Sciatic nerve (tissue), 2 donors: Measurements from ENCODE around the gene ARMC9. TPM values are rescaled to one million over a fixed set of nuclear protein-coding genes. Genes with fewer than 3 reads are reported as not detected.
A peak's percentile ranks its signal among the peaks of the same experiment; 100 is the strongest.

Experiments
- ATAC-seq: fragments of 200-7000 bp; cut with Tn5 transposase; one replicate; pipeline ENCODE4 v1.9.1; 2020; ENCODE audit warnings: mild to moderate bottlenecking, moderate library complexity
- DNase-seq: peaks from one replicate; pipeline ENCODE4 v3.0.0-alpha.2; 2020; ENCODE audit warnings: low spot score
- intact Hi-C: fragments of 100-400 bp; cut with DNase I; formaldehyde crosslinking; loops from one replicate; pipeline ENCODE4 v1.14.2; 2022
- total RNA-seq: library from RNA; stranded (reverse); fragmentation: NEBNext Ultra II Directional; extraction: Animal tissue kit (Norgen Biotek cat#: 25700); gene quantifications from one replicate; pipeline ENCODE4 v1.2.1, GENCODE V29; 2021
- donor health status: DM: no; HTN: no; CAD: no.
- donor health status: DM: no; HTN: no; CAD: no.

The ARMC9 gene
- total RNA-seq, 1 donor from 2014 or later: 15.4 TPM

DNA sequence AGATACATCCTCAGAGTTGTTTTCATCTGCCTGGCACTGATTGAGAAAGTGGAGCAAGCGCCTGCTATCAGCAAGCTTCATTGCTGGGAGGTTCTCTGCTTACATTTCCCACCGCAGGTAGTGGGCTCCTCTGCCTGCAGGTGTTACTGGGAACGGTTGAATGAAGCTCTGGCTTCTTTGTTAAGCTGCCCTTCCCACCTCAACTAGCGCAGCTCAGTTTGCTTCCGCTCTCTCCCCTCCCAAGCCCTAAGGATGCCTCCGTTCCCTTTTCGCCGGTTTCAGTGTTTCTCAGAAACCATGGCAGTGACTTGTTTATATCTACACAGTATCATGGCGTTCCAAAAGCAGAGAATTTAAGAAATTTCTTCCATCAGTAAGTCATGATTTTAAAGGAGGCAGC is 124.9 kb downstream of the ARMC9 start:
- ATAC-seq (peak; percentile 41), DNase-seq (no peak)
- intact Hi-C loops: no loop called here

DNA sequence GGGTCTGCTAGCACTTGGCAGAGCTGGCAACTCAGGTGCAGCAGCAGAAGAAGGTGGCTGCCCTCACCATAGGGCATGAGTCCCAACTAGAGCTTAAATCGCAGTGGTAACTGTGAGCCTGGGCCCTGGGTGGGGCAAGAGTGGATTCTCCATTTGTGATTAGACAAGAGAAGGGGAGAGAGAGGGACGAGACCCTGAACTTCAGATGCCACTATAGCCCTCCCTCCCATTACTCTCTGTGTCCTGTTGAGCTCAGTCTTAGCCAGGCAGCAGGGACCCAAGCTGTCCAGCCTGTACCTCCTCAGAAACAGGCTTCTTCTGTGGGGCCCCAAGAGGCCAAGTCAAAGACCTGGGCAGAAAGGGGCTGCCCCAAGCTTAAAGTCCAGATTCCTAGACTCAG is 127.4 kb downstream of the ARMC9 start:
- DNase-seq (no peak), ATAC-seq (no peak)

DNA sequence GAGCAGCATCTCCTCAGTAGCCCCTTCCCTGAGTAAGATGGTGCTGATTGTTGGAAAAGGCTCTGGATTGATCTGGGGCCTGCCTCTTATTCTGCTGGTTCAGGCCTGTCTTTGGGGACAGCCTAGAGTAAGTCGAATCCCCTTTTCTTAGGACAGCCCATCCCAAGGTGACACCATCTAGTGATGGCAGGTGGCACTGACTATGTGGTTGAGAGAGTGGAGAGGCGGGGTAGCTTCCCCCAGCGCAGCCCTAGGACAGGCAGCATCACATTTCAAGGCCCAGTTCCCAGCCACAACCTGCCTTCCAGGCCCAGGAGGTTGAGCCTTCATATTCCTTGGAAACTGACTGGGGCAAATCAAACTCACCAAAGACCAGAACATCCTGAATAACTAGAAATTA is 128.0 kb downstream of the ARMC9 start:
- intact Hi-C loops: no loop called here
- ATAC-seq (no peak), DNase-seq (no peak)

More for the DNA sequence above, 127.4 kb downstream of the ARMC9 start:
- intact Hi-C loops: no loop called here

DNA sequence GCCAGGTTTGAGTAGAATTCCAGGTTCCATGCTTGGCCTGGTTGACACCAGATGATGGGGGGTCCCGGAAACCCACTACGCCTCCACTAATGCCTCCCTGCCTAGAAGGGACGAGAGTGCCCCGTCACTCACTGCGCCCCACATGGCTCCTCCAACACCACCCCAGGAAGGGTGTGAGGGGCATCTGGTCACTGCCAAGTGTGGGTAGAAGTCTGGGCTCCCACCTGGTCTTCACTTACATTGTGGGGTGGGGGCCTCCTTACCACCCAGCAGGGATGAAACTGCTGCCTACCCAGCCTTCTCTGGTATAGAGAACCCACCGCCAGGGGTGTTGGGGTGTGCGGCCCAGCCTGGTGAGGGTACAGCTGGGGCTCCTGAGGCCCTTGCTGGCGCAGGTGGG is 131.9 kb downstream of the ARMC9 start:
- no peak for ATAC-seq
- DNase-seq: peak; percentile 42
- intact Hi-C loops: no loop called here

DNA sequence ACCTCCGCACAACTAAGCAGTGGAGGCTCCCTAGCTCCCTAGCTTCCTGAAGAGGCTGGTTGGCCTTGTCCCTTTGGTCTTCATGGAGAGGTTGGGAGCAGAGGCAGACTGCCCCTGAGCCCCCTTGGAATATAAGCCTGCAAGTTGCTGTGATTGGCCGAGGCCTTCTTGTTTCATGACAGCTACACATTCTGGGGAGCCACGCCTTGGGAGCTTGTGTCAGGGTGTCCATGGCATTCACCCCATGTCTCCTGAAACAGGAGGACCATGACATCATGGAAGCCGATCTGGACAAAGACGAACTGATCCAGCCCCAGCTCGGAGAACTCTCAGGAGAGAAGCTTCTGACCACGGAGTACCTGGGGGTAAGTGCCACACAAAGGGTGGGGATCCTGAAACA is 133.1 kb downstream of the ARMC9 start:
- intact Hi-C loops: no loop called here
- no peak for ATAC-seq
- DNase-seq: peak; percentile 47

DNA sequence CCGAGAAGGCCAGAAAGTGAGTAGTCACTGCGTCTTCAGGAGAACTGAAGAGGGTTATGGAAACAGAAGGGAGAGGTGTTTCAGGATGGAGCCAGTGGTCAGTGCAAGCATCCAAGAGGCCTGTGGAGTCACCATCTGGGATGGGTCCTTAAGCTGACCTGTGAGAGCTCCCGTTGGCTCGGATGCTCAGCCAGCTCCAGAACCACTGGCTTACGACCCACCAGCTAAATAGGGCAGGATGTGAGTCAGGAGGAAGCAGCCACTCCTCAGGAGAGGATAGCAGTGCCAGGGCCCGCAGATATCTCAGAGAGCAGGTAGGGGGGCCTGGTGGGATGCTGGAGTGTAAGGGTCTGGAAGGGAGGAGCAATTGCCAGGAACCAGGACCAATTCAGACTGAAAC is 134.0 kb downstream of the ARMC9 start:
- ATAC-seq (no peak), DNase-seq (peak; percentile 17)
- intact Hi-C loops: no loop called here

DNA sequence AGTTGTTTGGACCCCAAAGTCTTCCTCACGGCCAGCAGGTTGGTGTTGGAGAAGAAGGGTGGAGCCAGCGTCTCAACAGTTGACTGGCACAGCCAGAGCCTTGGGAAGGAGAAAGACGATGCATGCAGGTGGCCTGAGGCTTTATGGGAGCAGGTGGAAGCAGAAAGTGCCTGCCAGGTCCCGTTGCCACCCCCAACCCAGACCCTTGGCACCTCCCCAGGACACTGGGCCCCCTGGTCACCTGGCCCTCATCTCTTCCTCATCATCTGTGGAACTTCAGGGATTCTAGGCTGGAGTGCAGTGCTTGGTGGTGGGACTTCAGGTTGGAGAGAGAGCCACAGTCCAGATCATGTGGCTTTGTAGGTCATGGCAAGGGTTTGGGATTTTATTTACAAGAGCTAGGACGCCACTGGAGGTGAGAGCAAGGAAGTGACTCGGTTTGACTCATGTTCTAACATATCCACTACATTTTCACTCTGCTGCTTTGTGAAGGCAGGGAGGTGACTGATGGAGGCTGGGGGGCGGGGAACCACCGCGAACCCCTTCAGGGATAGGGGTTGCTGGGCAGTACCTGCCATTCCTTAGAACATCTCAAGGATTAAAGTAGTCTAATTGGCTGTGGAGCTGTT is 134.6 kb downstream of the ARMC9 start:
- DNase-seq (peak; percentile 31), ATAC-seq (no peak)
- intact Hi-C loops: no loop called here

DNA sequence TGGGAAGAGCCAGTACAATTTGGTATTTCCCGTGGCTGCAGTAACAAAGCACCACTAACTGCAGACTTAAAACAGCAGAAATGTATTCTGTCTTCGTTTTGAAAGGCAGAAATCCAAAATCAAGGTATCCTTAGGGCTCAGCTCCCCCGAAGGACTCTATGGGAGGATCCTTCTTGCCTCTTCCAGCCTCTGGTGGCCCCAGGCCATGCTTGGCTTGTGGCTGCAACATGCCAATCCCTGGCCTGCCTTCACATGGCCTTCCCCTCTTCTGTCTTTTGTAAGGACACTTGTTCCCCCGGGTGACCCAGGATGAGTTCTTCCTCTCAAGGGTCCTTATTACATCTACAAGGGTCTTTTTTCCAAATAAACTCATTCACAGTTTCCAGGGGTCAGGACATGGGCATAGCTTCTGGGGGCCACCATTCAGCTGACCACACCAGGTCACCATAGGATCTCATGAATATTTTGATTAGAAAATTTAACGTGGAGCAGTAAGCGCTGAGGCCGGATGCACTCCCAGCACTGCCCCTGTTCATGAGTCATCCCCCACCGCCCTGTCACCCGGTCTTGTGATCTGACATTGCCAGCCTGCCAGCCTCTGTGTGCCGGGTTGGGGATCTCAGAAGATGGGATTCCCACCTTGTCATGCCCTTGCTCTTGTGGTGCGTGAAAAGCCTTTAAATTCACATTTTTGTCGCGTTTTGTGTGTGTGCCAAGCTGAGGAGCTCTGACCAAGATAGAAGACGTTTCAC is 135.9 kb downstream of the ARMC9 start:
- ATAC-seq (no peak), DNase-seq (peak; percentile 46)
- intact Hi-C loops: no loop called here

DNA sequence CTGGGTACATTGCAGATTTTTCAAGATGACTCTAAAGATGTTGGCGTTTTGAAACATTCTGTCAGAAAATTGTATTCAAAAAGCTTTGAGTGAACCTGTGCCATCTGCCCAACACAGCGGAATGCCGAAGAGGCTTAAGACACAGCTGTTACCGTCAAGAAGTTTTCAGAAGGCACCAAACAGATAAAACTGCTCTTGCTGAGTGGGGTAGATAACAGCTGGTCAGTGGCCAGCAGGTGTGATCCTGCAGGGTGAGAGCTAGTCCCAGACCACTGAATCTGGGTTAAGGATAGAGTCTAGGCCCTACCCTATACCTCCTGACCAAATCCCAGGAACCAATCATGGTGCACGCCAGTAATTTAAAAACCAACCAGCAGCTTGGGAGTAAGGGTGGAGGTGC is 136.6 kb downstream of the ARMC9 start:
- intact Hi-C loops: no loop called here
- no peak for ATAC-seq
- DNase-seq: peak; percentile 7

DNA sequence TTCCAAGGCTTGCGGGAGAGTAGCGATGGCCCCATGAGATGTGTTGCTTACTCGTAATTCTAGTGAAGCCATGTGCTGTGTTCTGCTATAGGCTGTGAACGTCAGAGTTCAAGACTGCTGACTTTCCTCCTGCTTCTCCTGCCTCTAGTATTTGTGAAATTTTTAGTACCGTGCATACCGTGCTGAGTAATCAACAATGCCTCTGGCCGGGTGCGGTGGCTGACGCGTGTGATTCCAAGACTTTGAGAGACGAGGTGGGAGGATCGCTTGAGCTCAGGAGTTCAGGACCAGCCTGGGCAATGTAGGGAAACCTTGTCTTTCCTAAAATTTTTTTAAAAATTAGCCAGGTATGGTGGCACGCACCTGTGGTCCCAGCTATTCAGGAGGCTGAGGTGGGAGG is 137.2 kb downstream of the ARMC9 start:
- no peak for ATAC-seq
- peak; percentile 32 for DNase-seq
- intact Hi-C loops: no loop called here

DNA sequence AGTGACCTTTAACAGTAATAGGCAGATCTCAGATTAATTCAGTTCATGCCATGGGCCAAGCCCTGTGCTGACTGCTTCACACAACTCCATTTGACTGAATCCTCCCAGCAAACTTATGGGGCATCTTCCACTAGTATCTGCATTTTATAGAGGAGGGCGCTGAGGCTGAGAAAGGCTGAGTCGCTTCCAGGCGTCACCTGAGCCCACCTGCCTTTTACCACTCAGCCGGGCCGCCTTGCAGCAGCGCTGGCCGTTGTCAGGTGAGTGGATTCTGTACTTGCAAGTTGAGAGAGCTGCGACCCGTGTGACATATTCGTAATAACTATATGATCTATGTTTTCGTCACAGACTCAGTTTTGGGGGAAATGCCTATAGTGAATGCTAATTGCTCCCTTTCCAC is 137.8 kb downstream of the ARMC9 start:
- peak; percentile 32 for DNase-seq
- ATAC-seq: no peak
- intact Hi-C loops: no loop called here

DNA sequence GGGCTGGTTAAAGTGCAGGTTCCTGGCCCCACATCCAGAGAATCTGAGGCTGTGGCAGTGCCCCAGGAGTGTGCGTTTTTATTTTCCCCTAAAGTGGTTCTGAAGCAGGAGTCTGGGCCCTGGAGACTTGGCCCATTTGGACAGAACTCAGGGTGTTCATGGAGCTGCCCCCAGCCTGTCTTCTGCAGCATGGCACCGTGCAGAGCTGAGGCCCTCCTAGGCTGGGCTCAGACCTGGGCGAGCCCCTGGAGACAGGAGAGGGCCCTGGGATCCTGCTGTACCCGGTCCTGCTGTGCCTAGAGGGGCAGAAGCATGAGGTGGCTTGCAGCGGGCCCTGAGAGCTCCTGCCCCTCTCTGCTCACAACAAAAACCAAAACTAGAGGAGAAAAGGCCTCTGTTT is 138.3 kb downstream of the ARMC9 start:
- intact Hi-C loops: no loop called here
- DNase-seq (peak; percentile 26), ATAC-seq (peak; percentile 13)

DNA sequence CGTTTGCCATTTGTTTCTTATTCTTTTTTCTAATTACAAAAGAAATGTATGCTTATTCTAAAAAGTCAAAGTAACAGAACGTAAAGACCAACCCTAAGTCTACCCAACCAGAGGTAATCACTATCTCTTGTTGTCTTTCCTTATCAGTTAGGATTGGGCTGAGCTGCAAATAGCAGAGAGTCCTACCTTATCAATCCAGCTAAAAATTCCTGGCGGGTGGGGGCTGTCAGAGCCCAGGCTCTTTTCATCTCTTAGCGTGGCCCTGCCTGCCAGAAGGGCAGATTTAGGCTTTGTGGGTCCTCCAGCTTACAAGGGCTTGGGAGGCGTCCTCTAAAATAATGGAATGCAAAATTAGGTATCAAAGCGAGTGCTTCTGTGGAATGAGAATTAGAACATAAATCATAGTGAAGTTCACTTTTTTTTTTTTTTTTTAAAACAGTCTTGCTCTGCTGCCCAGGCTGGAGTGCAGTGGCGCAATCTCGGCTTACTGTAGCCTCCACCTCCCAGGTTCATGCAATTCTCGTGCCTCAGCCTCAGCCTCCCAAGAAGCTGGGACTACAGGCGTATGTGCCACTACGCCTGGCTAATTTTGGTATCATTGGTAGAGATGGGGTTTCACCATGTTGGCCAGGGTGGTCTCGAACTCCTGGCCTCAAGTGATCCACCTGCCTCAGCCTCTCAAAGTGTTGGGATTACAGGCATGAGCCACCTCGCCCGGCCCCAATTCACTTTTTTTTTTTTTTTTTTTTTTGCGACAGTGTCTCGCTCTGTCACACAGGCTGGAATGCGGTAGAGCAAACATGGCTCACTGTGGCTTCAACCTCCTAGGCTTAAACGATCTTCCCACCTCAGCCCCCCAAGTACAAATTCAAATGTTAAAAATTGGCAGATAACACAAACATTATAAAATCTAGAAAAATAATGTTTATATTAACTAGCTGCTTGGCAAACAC is 139.7 kb downstream of the ARMC9 start:
- intact Hi-C loops: no loop called here
- DNase-seq (peak; percentile 26), ATAC-seq (no peak)

DNA sequence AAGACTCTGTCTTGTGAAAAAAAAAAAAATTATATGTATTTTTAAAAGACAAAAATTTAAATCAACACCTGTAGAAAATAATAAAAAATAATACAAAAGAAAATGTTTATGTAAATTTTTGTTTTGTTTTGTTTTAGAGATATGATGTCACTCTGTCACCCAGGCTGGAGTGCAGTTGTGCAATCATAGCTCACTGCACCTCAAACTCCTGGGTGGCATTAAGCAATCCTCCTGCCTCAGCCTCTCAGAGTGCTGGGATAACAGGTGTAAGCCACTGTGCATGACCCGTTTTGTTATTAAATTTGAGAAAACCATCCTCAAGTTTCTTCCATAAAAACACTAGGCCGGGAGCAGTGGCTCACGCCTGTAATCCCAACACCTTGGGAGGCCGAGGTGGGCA is 140.9 kb downstream of the ARMC9 start:
- DNase-seq: peak; percentile 18
- ATAC-seq: no peak
- intact Hi-C loops: no loop called here

DNA sequence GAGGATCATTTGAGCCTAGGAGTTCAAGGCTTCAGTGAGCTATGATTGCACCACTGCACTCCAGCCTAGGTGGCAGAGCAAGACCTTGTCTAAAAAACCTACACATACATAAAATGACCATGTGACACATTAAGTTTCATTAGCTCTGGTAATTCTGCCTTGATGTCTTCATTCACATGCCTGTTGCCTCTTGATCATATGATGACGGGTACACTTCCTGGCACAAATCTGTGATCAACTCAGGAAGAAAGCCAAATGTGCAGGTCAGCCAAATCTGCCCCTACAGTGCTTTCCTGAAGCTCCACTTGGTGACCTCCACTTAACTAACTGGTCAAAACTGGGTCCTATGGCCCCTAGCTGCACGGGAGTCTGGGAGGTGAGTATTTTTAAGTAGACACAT is 142.7 kb downstream of the ARMC9 start:
- intact Hi-C loops: no loop called here
- ATAC-seq (no peak), DNase-seq (peak; percentile 3)

DNA sequence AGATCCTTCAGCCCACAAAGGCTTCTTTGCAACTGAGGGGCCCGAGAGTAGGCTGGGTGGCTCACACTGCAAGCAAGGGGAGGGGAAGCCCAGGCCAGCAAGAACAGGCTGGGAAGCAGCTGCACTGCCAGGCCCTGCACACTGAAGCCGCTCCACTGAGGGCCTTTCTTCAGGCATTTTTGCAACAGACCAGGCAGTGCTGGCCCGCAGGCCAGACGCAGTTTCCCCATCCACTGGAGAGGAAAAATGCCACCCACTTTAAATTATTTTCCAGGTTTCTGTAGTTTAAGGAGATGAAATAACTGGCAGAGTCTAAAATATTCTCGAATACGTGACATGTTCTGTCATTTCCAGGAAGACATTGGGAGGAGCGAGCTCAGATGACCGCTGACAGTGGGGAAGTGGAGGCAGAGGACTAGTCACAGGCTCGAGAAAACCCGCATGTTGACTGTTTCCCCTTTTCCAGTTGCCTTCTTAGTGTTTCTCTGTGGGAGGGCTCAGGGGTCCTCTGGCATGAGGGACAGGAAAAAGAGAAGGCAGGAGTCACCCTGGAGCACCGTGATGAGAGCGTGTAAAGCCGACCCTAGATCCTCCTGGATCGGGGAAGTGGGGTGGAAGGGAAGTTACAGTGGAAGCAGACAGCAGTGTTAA is 143.8 kb downstream of the ARMC9 start:
- ATAC-seq (peak; percentile 74), DNase-seq (peak; percentile 52)
- intact Hi-C loops: no loop called here

DNA sequence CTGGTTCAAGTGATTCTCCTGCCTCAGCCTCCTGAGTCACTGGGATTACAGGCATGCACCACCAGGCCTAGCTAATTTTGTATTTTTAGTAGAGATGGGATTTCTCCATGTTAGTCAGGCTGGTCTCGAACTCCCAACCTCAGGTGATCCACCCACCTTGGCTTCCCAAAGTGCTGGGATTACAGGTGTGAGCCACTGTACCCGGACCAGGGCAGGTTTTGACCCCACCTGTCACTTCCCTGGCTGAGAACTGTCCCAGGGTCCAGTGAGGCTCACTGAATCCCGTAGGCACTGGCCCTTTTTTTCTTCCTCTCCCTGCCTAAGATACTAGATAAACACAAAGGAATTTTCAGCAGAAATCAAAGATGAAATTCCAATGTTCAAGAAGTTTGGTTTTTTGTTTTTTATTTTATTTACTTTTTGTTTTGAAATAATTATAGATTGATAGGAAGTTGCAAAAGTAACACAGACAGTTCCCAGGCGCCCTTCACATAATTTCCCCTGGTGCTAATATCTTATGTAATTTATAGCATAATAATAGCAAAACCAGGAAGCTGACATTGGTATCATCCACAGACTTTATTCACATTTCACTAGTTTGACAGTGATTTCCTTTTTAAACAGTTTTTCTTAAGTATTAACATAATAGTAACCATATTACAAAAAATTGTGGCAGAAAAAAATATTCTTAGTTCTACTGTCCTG is 144.7 kb downstream of the ARMC9 start:
- no peak for ATAC-seq
- intact Hi-C loops: no loop called here
- DNase-seq: peak; percentile 21

DNA sequence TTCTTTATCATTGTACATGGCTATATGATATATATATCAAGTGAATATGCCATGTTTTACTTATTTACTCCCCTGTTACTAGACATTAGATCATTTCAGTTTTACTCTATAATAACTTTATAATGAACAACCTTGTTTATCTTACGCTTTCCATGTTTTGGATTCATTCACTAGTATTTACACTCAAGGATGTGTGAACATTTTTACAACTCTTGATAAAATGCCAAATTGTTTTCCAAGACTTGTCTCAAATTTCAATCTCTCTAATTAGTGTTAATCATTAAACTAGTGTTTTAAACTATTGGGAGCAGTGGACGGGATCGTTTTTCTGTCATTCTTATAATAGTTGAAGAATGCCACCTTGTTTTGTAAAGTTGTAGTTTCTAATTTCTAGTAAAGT is 145.6 kb downstream of the ARMC9 start:
- DNase-seq (no peak), ATAC-seq (no peak)
- intact Hi-C loops: no loop called here

DNA sequence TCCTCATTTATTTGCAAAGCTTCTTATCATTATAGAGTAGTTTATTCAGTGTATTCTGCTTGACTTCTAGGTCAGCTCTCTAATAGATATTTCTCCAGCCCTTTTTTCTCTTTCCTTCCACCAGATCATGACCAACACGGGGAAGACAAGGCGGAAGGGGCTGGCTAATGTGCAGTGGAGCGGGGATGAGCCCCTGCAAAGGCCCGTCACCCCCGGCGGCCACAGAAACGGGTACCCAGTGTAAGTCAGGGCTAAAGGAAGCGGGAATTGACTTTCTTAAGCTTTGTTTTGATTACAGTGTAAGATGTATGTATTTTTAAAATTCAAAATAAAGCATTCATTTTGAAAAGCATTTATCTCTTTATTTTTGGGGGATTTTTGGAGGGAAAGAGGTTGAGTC is 146.4 kb downstream of the ARMC9 start:
- DNase-seq (peak; percentile 22), ATAC-seq (no peak)
- intact Hi-C loops: no loop called here
